Fibroblast of lung (primary cell): ENCODE data around the gene FOXG1. TPM values are rescaled to one million over a fixed set of nuclear protein-coding genes. Genes with fewer than 3 reads are reported as not detected.

ENCODE experiments used
- DNase-seq, 2 donors: peaks; one replicate each; pipeline versions ENCODE4 v3.0.0 to v3.0.0-alpha.2; 2010; ENCODE audit warnings: low read depth in 2 of 2
- H2AFZ ChIP-seq: 2 replicates; pipeline ENCODE4 v1.5.1; 2012; ENCODE audit warnings: low read length, control low read depth, inconsistent platforms
- H3K27ac ChIP-seq: 2 replicates; pipeline ENCODE4 v1.5.1; 2011; ENCODE audit warnings: low read length, control low read depth; ENCODE audit not compliant: insufficient read depth
- H3K27me3 ChIP-seq: 2 replicates; pipeline ENCODE4 v1.5.1; 2011; ENCODE audit warnings: mild to moderate bottlenecking, low read length; ENCODE audit not compliant: control insufficient read depth, insufficient read depth
- H3K36me3 ChIP-seq: 2 replicates; pipeline ENCODE4 v1.5.1; 2011; ENCODE audit warnings: low read length; ENCODE audit not compliant: control insufficient read depth, insufficient read depth
- H3K4me1 ChIP-seq: 2 replicates; pipeline ENCODE4 v1.5.1; 2011; ENCODE audit warnings: low read length; ENCODE audit not compliant: control insufficient read depth, insufficient read depth; ENCODE audit errors: extremely low read depth
- H3K4me2 ChIP-seq: 2 replicates; pipeline ENCODE4 v1.5.1; 2011; ENCODE audit warnings: low read length, control low read depth; ENCODE audit not compliant: insufficient read depth; ENCODE audit errors: extremely low read depth
- H3K4me3 ChIP-seq, 4 experiments: fragments of 200-600 bp in 1 of 4; sonication (generic) in 1 of 4; replicated peaks in 1 of 4; 2 replicates each; pipeline ENCODE4 v1.5.1; 2011 to 2016; ENCODE audit warnings: low read length in 4 of 4, low read depth in 3 of 4, mild to moderate bottlenecking in 3 of 4, control low read depth in 2 of 4, inconsistent platforms in 1 of 4, mixed read lengths in 1 of 4; ENCODE audit not compliant: insufficient read depth in 1 of 4; ENCODE audit errors: control extremely low read depth in 1 of 4
- H3K79me2 ChIP-seq: 2 replicates; pipeline ENCODE4 v1.5.1; 2012; ENCODE audit warnings: mild to moderate bottlenecking, low read length, inconsistent platforms; ENCODE audit not compliant: control insufficient read depth, insufficient read depth
- H3K9ac ChIP-seq: 2 replicates; pipeline ENCODE4 v1.5.1; 2011; ENCODE audit warnings: mild to moderate bottlenecking, low read length, control low read depth; ENCODE audit not compliant: insufficient read depth
- H3K9me3 ChIP-seq: 2 replicates; pipeline ENCODE4 v1.5.1; 2012; ENCODE audit warnings: low read depth, low read length; ENCODE audit not compliant: control insufficient read depth, insufficient read depth
- H4K20me1 ChIP-seq: 2 replicates; pipeline ENCODE4 v1.5.1; 2011; ENCODE audit warnings: low read length; ENCODE audit not compliant: control insufficient read depth, insufficient read depth; ENCODE audit errors: extremely low read depth
- CTCF ChIP-seq, 2 donors: IDR thresholded peaks in 1 of 2; conservative IDR thresholded peaks in 1 of 2; 1 replicate in 1 of 2; 2 replicates in 1 of 2; pipeline ENCODE4 v1.5.1; 2011 to 2012; ENCODE audit warnings: low read length in 2 of 2, control low read depth in 1 of 2, inconsistent platforms in 1 of 2, low read depth in 1 of 2, mild to moderate bottlenecking in 1 of 2
- EZH2 ChIP-seq: IDR thresholded peaks from 2 replicates; pipeline ENCODE4 v1.5.1; 2012; ENCODE audit warnings: low read length, control low read depth, mild to moderate bottlenecking; ENCODE audit errors: missing control alignments
- polyA plus RNA-seq, 2 donors: library from polyadenylated mRNA; depleted of rRNA in 1 of 2; stranded (reverse) in 1 of 2; unstranded in 1 of 2; fragments of >200 nt; gene quantifications; 2 replicates each; pipeline ENCODE4 v1.2.1, GENCODE V29; 2011 to 2012; ENCODE audit warnings: missing spikeins in 1 of 2
- total RNA-seq: library from RNA; depleted of rRNA; stranded (reverse); fragments of >200 nt; gene quantifications from 2 replicates; pipeline ENCODE4 v1.2.1, GENCODE V29; 2014

Gene FOXG1
- total and polyA plus RNA-seq, 2 donors (not counting 1 experiment from before 2014, with no cell fraction given), result not detected

- H3K9ac ChIP-seq, result no peak overlapping the region
- no peaks in the 10 kb centered on the region for H3K4me1 ChIP-seq
- H2AFZ ChIP-seq, result no peak overlapping the region
- H3K27ac ChIP-seq, result no peak overlapping the region
- H3K4me3 ChIP-seq, result no peak overlapping the region
- H3K36me3 ChIP-seq, result no peaks in the 10 kb centered on the region
- no peak for DNase-seq
- H4K20me1 ChIP-seq, result no peaks in the 10 kb centered on the region
- H3K4me2 ChIP-seq, result no peak overlapping the region
- H3K27me3 ChIP-seq, result peaks cover 34% of the 10 kb centered on the region
- H3K79me2 ChIP-seq, result no peaks in the 10 kb centered on the region
- TF ChIP-seq CTCF (conservative IDR thresholded peaks at IDR 0.05 in 1 of 2, IDR thresholded peaks at IDR 0.05 in 1 of 2; ENCODE audit: low read depth in 1 of 2, low read length in 2 of 2) (no peak), EZH2 (no peak)
- no peaks in the 10 kb centered on the region for H3K9me3 ChIP-seq
These were observed 15.7 kb downstream of the FOXG1 start for GRCh38 chr14:28782301-28782700.

GRCh38 chr14:28783664-28784063 is 17.1 kb downstream of the FOXG1 start:
- TF ChIP-seq EZH2 (no peak), CTCF (conservative IDR thresholded peaks at IDR 0.05 in 1 of 2, IDR thresholded peaks at IDR 0.05 in 1 of 2; ENCODE audit: low read depth in 1 of 2, low read length in 2 of 2) (no peak)
- H3K4me1 ChIP-seq, result no peaks in the 10 kb centered on the region
- no peaks in the 10 kb centered on the region for H3K9me3 ChIP-seq
- H2AFZ ChIP-seq, result no peak overlapping the region
- H3K79me2 ChIP-seq, result no peaks in the 10 kb centered on the region
- H4K20me1 ChIP-seq, result no peaks in the 10 kb centered on the region
- DNase-seq, result no peak
- H3K4me3 ChIP-seq, result no peak overlapping the region
- no peak overlapping the region for H3K27ac ChIP-seq
- H3K36me3 ChIP-seq, result no peaks in the 10 kb centered on the region
- no peak overlapping the region for H3K4me2 ChIP-seq
- H3K27me3 ChIP-seq, result peaks cover 23% of the 10 kb centered on the region
- H3K9ac ChIP-seq, result no peak overlapping the region

- Histone ChIP-seq H3K27ac (no peak overlapping the region), H2AFZ (no peak overlapping the region), H3K4me2 (peak overlapping the region; percentile 75), H3K4me1 (no peaks in the 10 kb centered on the region), H3K9me3 (no peaks in the 10 kb centered on the region), H3K36me3 (no peaks in the 10 kb centered on the region), H3K4me3 (peak overlapping the region in 2 of 4 experiments; percentile 49 to 51), H4K20me1 (no peaks in the 10 kb centered on the region), H3K79me2 (no peaks in the 10 kb centered on the region), H3K9ac (no peak overlapping the region), H3K27me3 (peaks cover 23% of the 10 kb centered on the region)
- DNase-seq, result no peak
- no peak for TF ChIP-seq CTCF (conservative IDR thresholded peaks at IDR 0.05 in 1 of 2, IDR thresholded peaks at IDR 0.05 in 1 of 2; ENCODE audit: low read depth in 1 of 2, low read length in 2 of 2)
- TF ChIP-seq EZH2, result no peak
These were observed 17.8 kb downstream of the FOXG1 start for GRCh38 chr14:28784096-28785048.
